Fibroblast of villous mesenchyme (primary cell): ENCODE measurements around the gene EP400. TPM values are rescaled to one million over a fixed set of nuclear protein-coding genes. Genes with fewer than 3 reads are reported as not detected.

ENCODE experiments used
- DNase-seq: peaks from one replicate; pipeline ENCODE4 v3.0.0-alpha.2; 2010; ENCODE audit warnings: low read depth
- H3K4me3 ChIP-seq: 2 replicates; pipeline ENCODE4 v1.5.1; 2011; ENCODE audit warnings: low read depth, mild to moderate bottlenecking, low read length
- total RNA-seq: library from RNA; depleted of rRNA; stranded (reverse); fragments of >200 nt; gene quantifications from 2 replicates; pipeline ENCODE4 v1.2.3, GENCODE V29; 2012
- TF ChIP-seq, protein P1 (sequence below): IDR thresholded peaks from 2 replicates; pipeline ENCODE4 v1.5.1; 2012; ENCODE audit warnings: low read depth, mild to moderate bottlenecking, low read length; ENCODE audit not compliant: insufficient read depth

Gene EP400
- total RNA-seq, 1 donor = 13.0 TPM

DNA sequence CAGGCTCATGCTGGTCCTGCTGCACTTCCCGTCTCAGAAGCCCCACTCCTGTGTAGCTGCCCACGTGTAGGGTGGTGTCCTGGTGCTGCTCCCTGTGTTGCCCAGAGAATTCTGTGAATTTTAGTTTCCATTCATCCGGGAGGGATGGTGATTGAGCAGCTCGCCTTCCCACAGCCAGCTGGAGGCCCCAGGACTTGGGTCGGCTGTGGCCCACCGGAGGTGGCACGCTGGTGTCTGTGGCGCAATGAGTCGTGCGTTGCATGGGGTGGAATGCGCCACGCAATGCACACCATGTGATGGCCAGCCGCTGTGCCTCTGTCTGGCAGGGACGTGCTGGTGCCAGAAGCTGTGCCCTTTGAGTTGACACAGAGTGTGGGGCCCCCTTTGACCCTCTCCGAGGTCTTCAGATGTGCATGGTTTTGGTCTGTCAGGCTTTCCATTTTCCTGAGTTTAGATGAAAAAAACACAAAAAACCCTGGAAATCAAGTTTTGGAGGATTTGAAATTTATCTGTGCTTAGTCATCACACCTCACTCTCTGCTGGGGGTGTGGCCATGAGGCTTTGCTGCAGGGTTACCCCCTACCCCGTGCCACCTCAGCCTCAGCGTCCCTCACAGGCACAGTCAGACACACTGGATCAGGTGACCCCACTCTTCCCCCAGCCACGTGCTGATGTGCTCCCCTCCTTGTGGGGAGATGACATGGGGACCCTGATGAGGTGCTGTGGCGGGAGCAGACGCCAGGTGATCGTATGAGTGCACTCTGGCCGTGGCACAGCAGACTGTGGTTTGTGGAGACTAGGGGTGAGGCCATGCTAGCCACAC is 64.6 kb downstream of the EP400 start:
- TF ChIP-seq, protein P1, sequence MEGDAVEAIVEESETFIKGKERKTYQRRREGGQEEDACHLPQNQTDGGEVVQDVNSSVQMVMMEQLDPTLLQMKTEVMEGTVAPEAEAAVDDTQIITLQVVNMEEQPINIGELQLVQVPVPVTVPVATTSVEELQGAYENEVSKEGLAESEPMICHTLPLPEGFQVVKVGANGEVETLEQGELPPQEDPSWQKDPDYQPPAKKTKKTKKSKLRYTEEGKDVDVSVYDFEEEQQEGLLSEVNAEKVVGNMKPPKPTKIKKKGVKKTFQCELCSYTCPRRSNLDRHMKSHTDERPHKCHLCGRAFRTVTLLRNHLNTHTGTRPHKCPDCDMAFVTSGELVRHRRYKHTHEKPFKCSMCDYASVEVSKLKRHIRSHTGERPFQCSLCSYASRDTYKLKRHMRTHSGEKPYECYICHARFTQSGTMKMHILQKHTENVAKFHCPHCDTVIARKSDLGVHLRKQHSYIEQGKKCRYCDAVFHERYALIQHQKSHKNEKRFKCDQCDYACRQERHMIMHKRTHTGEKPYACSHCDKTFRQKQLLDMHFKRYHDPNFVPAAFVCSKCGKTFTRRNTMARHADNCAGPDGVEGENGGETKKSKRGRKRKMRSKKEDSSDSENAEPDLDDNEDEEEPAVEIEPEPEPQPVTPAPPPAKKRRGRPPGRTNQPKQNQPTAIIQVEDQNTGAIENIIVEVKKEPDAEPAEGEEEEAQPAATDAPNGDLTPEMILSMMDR = no peak
- no peak overlapping the region for H3K4me3 ChIP-seq
- DNase-seq = no peak

DNA sequence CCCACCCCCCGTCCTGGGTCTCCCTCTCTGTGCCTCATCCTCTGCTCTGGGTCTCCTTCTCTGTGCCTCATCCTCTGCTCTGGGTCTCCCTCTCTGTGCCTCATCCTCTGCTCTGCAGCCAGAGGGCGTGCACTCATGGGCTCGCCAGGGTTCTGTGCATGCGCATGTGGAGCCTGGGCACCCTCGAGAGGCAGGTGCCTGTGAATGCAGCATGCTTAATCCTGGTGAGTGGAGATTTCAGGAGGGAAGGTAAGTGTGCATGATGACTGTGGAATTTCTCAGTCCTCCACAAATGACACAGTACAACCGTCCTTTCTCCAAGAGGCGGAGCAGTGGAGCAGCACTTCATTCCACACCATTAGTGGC is 65.2 kb downstream of the EP400 start:
- H3K4me3 ChIP-seq = no peak overlapping the region
- no peak for DNase-seq
- TF ChIP-seq, protein P1 = no peak

DNA sequence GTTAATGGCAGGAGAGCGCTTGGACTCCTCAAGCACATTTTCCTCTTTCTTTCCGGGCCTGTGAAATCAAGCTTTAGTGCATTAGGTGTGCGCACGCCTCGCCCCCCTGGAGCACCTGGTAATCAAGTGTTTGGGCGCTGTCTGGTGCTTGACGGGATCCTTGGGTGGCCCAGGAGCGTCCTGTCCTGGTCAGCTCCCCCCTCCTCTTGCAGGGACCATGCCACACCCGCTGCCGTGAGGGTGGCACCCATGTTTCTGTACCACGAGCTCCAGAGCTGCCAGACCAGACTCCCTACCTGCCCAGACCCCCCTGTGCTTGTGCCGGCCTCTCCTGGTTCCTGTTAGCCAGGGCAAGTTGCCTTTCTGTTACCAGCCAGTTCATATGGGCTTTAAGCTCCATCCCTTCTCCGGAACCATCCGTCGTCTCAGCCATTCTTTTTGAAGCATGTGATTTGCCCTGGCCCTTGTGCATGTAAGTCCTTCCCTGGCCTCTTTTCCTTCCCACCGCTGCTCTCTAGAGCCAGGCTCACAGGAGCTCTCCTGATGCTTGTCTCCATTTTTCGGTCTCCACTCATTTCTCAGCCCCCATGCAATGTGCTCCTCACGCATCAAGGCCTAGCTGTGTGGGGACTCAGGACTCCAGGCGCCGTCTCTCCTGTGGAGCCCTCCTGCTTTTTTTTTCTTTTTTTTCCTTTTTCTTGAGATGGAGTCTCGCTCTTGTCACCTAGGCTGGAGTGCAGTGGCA is 66.1 kb downstream of the EP400 start:
- TF ChIP-seq, protein P1 = no peak
- no peak overlapping the region for H3K4me3 ChIP-seq
- DNase-seq = no peak

DNA sequence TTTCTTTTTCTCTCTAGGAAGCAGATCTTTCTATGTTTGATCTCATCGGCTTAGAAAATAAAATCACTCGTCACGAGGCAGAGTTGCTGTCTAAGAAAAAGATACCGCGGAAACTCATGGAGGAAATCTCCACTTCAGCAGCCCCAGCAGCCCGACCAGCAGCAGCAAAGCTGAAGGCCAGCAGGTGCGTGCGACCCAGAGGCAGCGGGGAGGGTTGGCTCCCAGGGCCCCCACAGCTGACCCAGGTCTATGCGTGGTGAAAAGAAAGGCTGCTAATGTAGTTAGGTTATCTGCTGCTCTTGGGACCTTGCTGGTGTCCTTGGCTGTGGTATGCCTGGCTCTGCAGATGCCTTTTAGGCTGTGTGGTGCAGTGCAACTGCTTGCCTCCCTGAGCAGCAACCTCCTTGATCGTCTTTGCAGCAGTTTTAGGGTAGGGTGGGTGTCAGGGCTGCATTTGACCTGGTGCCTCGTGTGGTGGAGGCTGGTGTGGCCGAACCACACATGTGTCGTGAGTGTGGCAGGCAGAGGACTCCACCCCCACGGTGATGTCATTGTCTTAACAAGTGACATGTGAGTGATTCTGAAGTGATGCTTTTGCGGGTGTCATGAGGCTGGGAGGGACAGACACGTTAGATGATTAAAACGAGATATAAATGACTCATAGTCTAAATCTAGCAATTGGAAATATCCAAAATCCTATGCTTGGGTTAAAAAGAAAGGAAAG is 68.6 kb downstream of the EP400 start:
- H3K4me3 ChIP-seq = no peak overlapping the region
- no peak for DNase-seq
- TF ChIP-seq, protein P1 = no peak

DNA sequence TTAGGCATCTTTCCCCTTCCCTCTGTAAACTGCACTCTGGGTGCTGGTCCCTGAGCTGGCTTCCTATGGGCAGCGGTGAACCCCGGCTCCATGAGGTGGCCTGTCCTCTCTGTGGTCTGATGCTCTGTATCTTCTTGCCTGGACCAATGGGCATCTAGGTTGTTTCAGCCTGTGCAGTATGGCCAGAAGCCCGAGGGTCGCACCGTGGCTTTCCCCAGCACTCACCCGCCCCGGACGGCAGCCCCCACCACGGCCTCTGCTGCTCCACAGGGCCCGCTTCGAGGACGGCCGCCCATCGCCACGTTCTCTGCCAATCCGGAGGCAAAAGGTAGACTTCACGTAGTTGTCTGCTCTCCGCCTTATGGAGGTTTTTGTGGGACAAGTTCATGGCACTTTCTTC is 70.1 kb downstream of the EP400 start:
- TF ChIP-seq, protein P1 = no peak
- DNase-seq = no peak
- no peak overlapping the region for H3K4me3 ChIP-seq

DNA sequence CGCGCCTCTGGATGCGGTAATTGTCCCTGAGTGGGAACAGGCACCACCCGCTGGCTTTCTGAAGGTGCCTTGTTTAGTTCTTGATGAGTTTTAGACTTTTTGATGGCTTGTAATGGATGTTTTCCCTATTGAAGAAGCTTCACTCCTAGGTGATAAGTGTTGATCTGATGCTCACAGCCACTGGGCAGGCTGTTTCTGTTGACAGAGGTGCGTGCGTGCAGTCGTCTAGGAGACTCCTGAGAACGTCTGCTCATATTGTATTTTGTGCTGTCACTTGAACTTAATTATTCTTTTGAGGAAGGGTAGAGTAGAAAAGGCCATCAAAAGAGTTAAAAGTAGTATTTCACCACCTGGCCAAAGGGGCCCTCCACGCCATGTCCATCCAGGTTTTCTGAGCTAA is 70.5 kb downstream of the EP400 start:
- no peak for DNase-seq
- H3K4me3 ChIP-seq = no peak overlapping the region
- TF ChIP-seq, protein P1 = no peak
